K562 treated with DMSO at 1 percent for 48 hours (cell line): Measurements from ENCODE around the gene UPK1B. TPM values are rescaled to one million over a fixed set of nuclear protein-coding genes. Genes with fewer than 3 reads are reported as not detected.

Experiments
- total RNA-seq: library from RNA; unstranded; fragments of 300-600 nt; gene quantifications from 2 replicates; pipeline ENCODE4 v1.2.3, GENCODE V29; 2022; ENCODE audit warnings: low replicate concordance; ENCODE audit errors: extremely low read depth

Gene UPK1B
- not detected in 2 replicates for total RNA-seq

DNA sequence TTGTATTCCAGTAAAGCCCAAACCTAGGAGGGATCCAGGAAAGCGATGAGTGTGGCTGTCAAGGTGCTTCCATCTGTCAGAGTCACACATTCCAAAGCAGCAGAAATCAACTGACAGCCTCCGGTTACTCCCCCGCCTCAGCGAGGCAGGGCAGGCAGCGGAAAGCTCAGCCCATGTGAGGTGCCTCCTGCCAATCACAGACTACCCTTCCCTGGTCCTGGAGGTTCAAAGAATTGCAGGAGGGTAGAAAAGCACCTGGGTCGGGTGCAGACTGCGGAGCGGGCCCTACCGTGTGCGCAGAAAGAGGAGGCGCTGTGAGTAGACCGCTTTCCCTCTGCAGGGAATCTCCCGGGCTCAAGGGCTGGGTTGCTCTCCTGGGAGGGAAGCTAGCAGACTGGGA is at the start of gene UPK1B:
Gene UPK1B (plus strand): TSS at position 274 of the 400 bp plus-strand sequence. CDS start 13,144 bp downstream, outside the sequence.

DNA sequence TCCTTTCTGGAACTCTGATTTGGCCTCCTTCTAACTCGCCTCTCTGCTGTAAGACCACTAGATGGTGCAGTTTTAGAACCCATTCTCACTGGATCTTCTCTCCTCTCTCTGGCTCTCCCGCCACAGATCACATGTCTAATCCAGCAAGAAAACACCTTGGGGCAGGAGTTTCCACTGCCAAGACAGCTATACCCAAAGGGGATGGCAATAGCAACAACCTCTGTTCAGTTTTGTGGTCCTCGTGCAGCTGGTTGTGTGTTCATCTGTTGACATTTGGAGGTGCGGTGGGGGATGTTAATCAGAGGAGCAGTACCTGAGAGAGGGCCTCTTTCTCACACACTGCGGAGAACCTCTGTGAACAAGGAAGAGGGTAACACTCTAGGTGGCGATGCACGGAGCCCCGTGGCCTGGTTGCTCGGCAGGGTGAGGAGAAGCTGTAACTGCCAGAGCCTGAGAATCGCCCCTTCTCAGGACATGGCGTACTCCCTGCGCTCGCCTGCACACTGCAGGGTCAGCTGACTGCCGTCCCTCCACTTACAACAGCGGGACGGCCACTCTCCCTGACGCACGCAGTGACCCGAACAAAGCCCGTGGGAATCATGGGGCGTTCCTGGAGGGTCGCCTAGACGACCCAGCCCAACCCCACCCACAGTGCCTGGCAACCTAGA is 27.8 kb upstream of the UPK1B start, which contains the start of gene TEX55:
Gene TEX55 (plus strand): TSS at position 666 of the 668 bp plus-strand sequence. CDS start 25 bp downstream, outside the sequence.

DNA sequence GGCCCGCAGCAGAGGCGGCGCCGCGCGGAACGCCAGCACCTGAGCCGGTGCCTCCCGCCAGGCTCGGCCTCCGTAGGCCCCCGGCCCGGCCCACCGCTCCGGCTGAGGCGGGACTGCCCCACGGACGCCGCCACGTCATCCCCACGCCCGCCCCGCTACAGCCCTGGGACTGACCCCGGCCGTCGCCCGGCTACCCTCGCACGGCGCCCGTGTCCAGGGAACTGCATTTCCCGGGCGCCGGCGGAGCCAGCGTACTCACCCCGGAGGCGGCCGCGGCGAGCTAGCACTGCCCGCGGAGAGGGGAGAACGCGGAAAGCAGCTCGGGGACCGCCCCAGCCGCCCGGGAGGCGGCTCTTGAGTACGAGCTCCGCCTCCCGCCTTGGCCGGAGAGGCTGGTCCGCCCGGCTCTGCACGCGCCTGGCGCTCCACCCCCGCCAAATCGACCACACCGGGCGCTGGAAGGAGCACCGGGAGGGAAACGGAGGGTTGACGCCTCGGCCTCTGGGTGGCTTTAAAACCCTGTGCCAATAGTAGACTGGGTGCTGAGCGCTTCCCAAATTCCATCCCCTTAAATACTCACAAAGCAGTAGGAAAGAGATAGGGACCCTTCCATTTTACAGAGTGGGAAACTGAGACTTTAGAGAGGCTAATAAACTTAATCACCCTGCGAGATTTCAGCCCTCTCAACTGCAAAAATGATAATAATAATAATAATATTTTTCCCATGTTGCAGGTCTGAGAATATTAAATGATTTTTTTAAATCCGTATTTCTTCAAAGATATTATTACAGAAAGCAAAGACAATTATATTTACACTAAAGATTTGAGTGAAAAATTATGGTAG is 67.4 kb downstream of the UPK1B start, which contains the start of gene B4GALT4:
Gene B4GALT4 (minus strand): TSS at position 288 of the 844 bp plus-strand sequence. CDS start 10,779 bp downstream, outside the sequence.

Other genes starting within 250 kb of the UPK1B start
- not detected in 2 replicates for gene IGSF11, start 138.8 kb upstream of the UPK1B start, total RNA-seq
- gene TEX55, start 27.4 kb upstream of the UPK1B start, total RNA-seq: not detected in 2 replicates
- not detected in 2 replicates for gene B4GALT4, start 67.3 kb downstream of the UPK1B start, total RNA-seq
- gene ARHGAP31, start 120.8 kb downstream of the UPK1B start, total RNA-seq: not detected in 2 replicates